Measurements from ENCODE around the gene SSTR4.

The SSTR4 gene

GRCh38 chr20:23058240-23058639 lies 23.1 kb downstream of the SSTR4 start:
- ATAC-seq: no peak
- TF ChIP-seq ZNF565 (CRISPR knock-in tag; conservative IDR thresholded peaks at IDR 0.05; ENCODE audit: low read depth) (no peak), ZNF70 (CRISPR knock-in tag; IDR thresholded peaks at IDR 0.05) (no peak), PPARA (CRISPR knock-in tag; IDR thresholded peaks at IDR 0.05; ENCODE audit: borderline replicate concordance) (no peak), CREB5 (CRISPR knock-in tag; IDR thresholded peaks at IDR 0.05; ENCODE audit: low read depth) (no peak), ZC3H10 (CRISPR knock-in tag; IDR thresholded peaks at IDR 0.05) (no peak), ZFP3 (CRISPR knock-in tag; IDR thresholded peaks at IDR 0.05) (no peak), TSHZ2 (CRISPR knock-in tag; IDR thresholded peaks at IDR 0.05) (no peak), BACH2 (CRISPR knock-in tag; IDR thresholded peaks at IDR 0.05; ENCODE audit: borderline replicate concordance) (no peak), OSR1 (CRISPR knock-in tag; IDR thresholded peaks at IDR 0.05) (no peak), GLIS3 (CRISPR knock-in tag; IDR thresholded peaks at IDR 0.05) (no peak), ZFP30 (CRISPR knock-in tag; IDR thresholded peaks at IDR 0.05) (no peak), RARB (CRISPR knock-in tag; IDR thresholded peaks at IDR 0.05) (no peak), PATZ1 (CRISPR knock-in tag; IDR thresholded peaks at IDR 0.05; ENCODE audit: borderline replicate concordance) (no peak), ARNTL (CRISPR knock-in tag; IDR thresholded peaks at IDR 0.05; ENCODE audit: borderline replicate concordance, low read depth) (no peak), TOX (CRISPR knock-in tag; IDR thresholded peaks at IDR 0.05; ENCODE audit: borderline replicate concordance) (no peak), SNAI2 (CRISPR knock-in tag; IDR thresholded peaks at IDR 0.05) (no peak), POU6F1 (CRISPR knock-in tag; IDR thresholded peaks at IDR 0.05; ENCODE audit: borderline replicate concordance, low read depth) (no peak), ESRRG (CRISPR knock-in tag; IDR thresholded peaks at IDR 0.05) (no peak)

- ATAC-seq: no peak
- TF ChIP-seq TOX (CRISPR knock-in tag; IDR thresholded peaks at IDR 0.05; ENCODE audit: borderline replicate concordance) (no peak), PATZ1 (CRISPR knock-in tag; IDR thresholded peaks at IDR 0.05; ENCODE audit: borderline replicate concordance) (no peak), ZFP30 (CRISPR knock-in tag; IDR thresholded peaks at IDR 0.05) (no peak), CSRNP3 (CRISPR knock-in tag; IDR thresholded peaks at IDR 0.05) (no peak), OSR1 (CRISPR knock-in tag; IDR thresholded peaks at IDR 0.05) (no peak), ZNF8 (CRISPR knock-in tag; IDR thresholded peaks at IDR 0.05) (no peak), ZNF565 (CRISPR knock-in tag; conservative IDR thresholded peaks at IDR 0.05; ENCODE audit: low read depth) (no peak), PPARA (CRISPR knock-in tag; IDR thresholded peaks at IDR 0.05; ENCODE audit: borderline replicate concordance) (no peak), POU6F1 (CRISPR knock-in tag; IDR thresholded peaks at IDR 0.05; ENCODE audit: borderline replicate concordance, low read depth) (no peak), SNAI2 (CRISPR knock-in tag; IDR thresholded peaks at IDR 0.05) (no peak), CREB5 (CRISPR knock-in tag; IDR thresholded peaks at IDR 0.05; ENCODE audit: low read depth) (no peak), ARNTL (CRISPR knock-in tag; IDR thresholded peaks at IDR 0.05; ENCODE audit: borderline replicate concordance, low read depth) (no peak), RARB (CRISPR knock-in tag; IDR thresholded peaks at IDR 0.05) (no peak), BACH2 (CRISPR knock-in tag; IDR thresholded peaks at IDR 0.05; ENCODE audit: borderline replicate concordance) (no peak), ZC3H10 (CRISPR knock-in tag; IDR thresholded peaks at IDR 0.05) (no peak), GLIS3 (CRISPR knock-in tag; IDR thresholded peaks at IDR 0.05) (no peak)
Measured at GRCh38 chr20:23059001-23059400, 23.9 kb downstream of the SSTR4 start.
